Muscle of leg (tissue), 11 donors: Measurements from ENCODE around the gene SLC45A2. TPM values are rescaled to one million over a fixed set of nuclear protein-coding genes. Genes with fewer than 3 reads are reported as not detected.

Source experiments
- DNase-seq: peaks from one replicate; pipeline ENCODE4 v3.0.0; 2013
- H3K27ac ChIP-seq: one replicate; pipeline ENCODE4 v1.5.1; 2013; ENCODE audit warnings: mild to moderate bottlenecking, low read length, control low read depth
- H3K27me3 ChIP-seq: one replicate; pipeline ENCODE4 v1.6.1; 2013; ENCODE audit warnings: low read length; ENCODE audit not compliant: control insufficient read depth, insufficient read depth
- H3K36me3 ChIP-seq: one replicate; pipeline ENCODE4 v1.6.1; 2013; ENCODE audit warnings: low read length; ENCODE audit not compliant: control insufficient read depth, insufficient read depth
- H3K4me1 ChIP-seq: one replicate; pipeline ENCODE4 v1.6.1; 2013; ENCODE audit warnings: low read length; ENCODE audit not compliant: control insufficient read depth, insufficient read depth
- H3K4me3 ChIP-seq: one replicate; pipeline ENCODE4 v1.5.1; 2013; ENCODE audit warnings: low read length, control low read depth
- H3K9me3 ChIP-seq: replicated peaks from 2 replicates; pipeline ENCODE4 v1.6.1; 2013; ENCODE audit warnings: low read depth, low read length; ENCODE audit not compliant: control insufficient read depth
- WGBS: methylation state at CpG from one replicate; pipeline ENCODE4 v1.1.5; 2013; ENCODE audit warnings: missing lambda C conversion rate; ENCODE audit not compliant: insufficient coverage; 5-methylcytosine and 5-hydroxymethylcytosine counted together
- polyA plus RNA-seq, 8 donors: library from polyadenylated mRNA; unstranded; fragments of 120-200 nt; gene quantifications; one replicate each; pipeline versions ENCODE4 v1.2.1 to v1.2.3, GENCODE V29; 2013; ENCODE audit warnings: inconsistent platforms in 1 of 8, low replicate concordance in 1 of 8; ENCODE audit not compliant: insufficient read length in 8 of 8, insufficient read depth in 1 of 8
- total RNA-seq: library from RNA; stranded (reverse); fragments of 120-200 nt; gene quantifications from one replicate; pipeline ENCODE4 v1.2.4, GENCODE V29; 2013

SLC45A2 gene
- total and polyA plus RNA-seq, 9 donors = 0.09 to 0.59 (median 0.16) TPM

GRCh38 chr5:33995865-33996264 lies 11.4 kb upstream of the SLC45A2 start:
- H3K9me3 ChIP-seq = no peaks in the 10 kb centered on the region
- peak; percentile 46 for DNase-seq
- WGBS = 0% methylated on average over 1 of the region's 2 CpGs
- H3K4me3 ChIP-seq = no peak overlapping the region
- H3K27ac ChIP-seq = no peak overlapping the region
- peaks cover 9% of the 10 kb centered on the region for H3K36me3 ChIP-seq
- peaks cover 7% of the 10 kb centered on the region for H3K4me1 ChIP-seq
- no peaks in the 10 kb centered on the region for H3K27me3 ChIP-seq

- DNase-seq = peak; percentile 22
- WGBS = no CpG with 5 or more reads among the region's 1 CpG
- no peaks in the 10 kb centered on the region for H3K9me3 ChIP-seq
- H3K27me3 ChIP-seq = no peaks in the 10 kb centered on the region
- peaks cover 6% of the 10 kb centered on the region for H3K36me3 ChIP-seq
- H3K4me3 ChIP-seq = no peak overlapping the region
- H3K4me1 ChIP-seq = peaks cover 7% of the 10 kb centered on the region
- H3K27ac ChIP-seq = no peak overlapping the region
These were observed 10.4 kb upstream of the SLC45A2 start for GRCh38 chr5:33994845-33995244.

GRCh38 chr5:33992864-33993263 lies 8.4 kb upstream of the SLC45A2 start:
- H3K36me3 ChIP-seq = peaks cover 14% of the 10 kb centered on the region
- H3K4me1 ChIP-seq = peaks cover 7% of the 10 kb centered on the region
- no peak overlapping the region for H3K4me3 ChIP-seq
- no peaks in the 10 kb centered on the region for H3K9me3 ChIP-seq
- no peak for DNase-seq
- WGBS = 50% methylated on average over 1 of the region's 2 CpGs
- H3K27me3 ChIP-seq = no peaks in the 10 kb centered on the region
- H3K27ac ChIP-seq = no peak overlapping the region

- Histone ChIP-seq H3K36me3 (peaks cover 17% of the 10 kb centered on the region), H3K4me1 (no peaks in the 10 kb centered on the region), H3K27me3 (no peaks in the 10 kb centered on the region), H3K4me3 (no peak overlapping the region), H3K27ac (no peak overlapping the region), H3K9me3 (no peaks in the 10 kb centered on the region)
- 96% methylated on average over 6 of the region's 6 CpGs for WGBS
- no peak for DNase-seq
These were observed 954 bp upstream of the SLC45A2 start for GRCh38 chr5:33985447-33985846.

GRCh38 chr5:33984178-33984577 lies 315 bp downstream of the SLC45A2 start:
- no peak for DNase-seq
- WGBS = 96% methylated on average over 15 of the region's 15 CpGs

GRCh38 chr5:33981408-33982162 lies 2.9 kb downstream of the SLC45A2 start:
- no peaks in the 10 kb centered on the region for H3K36me3 ChIP-seq
- no peaks in the 10 kb centered on the region for H3K27me3 ChIP-seq
- WGBS = 88% methylated on average over 4 of the region's 8 CpGs
- H3K27ac ChIP-seq = no peak overlapping the region
- no peaks in the 10 kb centered on the region for H3K4me1 ChIP-seq
- no peaks in the 10 kb centered on the region for H3K9me3 ChIP-seq
- no peak overlapping the region for H3K4me3 ChIP-seq
- no peak for DNase-seq

More at GRCh38 chr5:33984178-33984577, 315 bp downstream of the SLC45A2 start:
- Histone ChIP-seq H3K9me3 (no peaks in the 10 kb centered on the region), H3K27ac (no peak overlapping the region), H3K4me1 (no peaks in the 10 kb centered on the region), H3K4me3 (no peak overlapping the region), H3K36me3 (peaks cover 17% of the 10 kb centered on the region), H3K27me3 (no peaks in the 10 kb centered on the region)

- WGBS = no CpG with 5 or more reads among the region's 3 CpGs
- no peak for DNase-seq
- Histone ChIP-seq H3K9me3 (no peaks in the 10 kb centered on the region), H3K36me3 (no peaks in the 10 kb centered on the region), H3K27ac (no peak overlapping the region), H3K4me3 (no peak overlapping the region), H3K27me3 (no peaks in the 10 kb centered on the region), H3K4me1 (peaks cover 3% of the 10 kb centered on the region)
These were observed 4.5 kb downstream of the SLC45A2 start for GRCh38 chr5:33980030-33980429.

- peaks cover 3% of the 10 kb centered on the region for H3K4me1 ChIP-seq
- H3K27me3 ChIP-seq = no peaks in the 10 kb centered on the region
- H3K36me3 ChIP-seq = no peaks in the 10 kb centered on the region
- DNase-seq = no peak
- no peaks in the 10 kb centered on the region for H3K9me3 ChIP-seq
- H3K4me3 ChIP-seq = no peak overlapping the region
- 83% methylated on average over 1 of the region's 1 CpG for WGBS
- no peak overlapping the region for H3K27ac ChIP-seq
These were observed 6.2 kb downstream of the SLC45A2 start for GRCh38 chr5:33978306-33978705.

GRCh38 chr5:33976307-33976706 lies 8.2 kb downstream of the SLC45A2 start:
- no CpG with 5 or more reads among the region's 1 CpG for WGBS
- Histone ChIP-seq H3K36me3 (no peaks in the 10 kb centered on the region), H3K27ac (no peak overlapping the region), H3K9me3 (no peaks in the 10 kb centered on the region), H3K4me1 (peaks cover 3% of the 10 kb centered on the region), H3K27me3 (no peaks in the 10 kb centered on the region), H3K4me3 (no peak overlapping the region)
- DNase-seq = no peak

- no peaks in the 10 kb centered on the region for H3K9me3 ChIP-seq
- no peaks in the 10 kb centered on the region for H3K36me3 ChIP-seq
- peak overlapping the region; percentile 31 for H3K27ac ChIP-seq
- 10% methylated on average over 1 of the region's 5 CpGs for WGBS
- H3K27me3 ChIP-seq = no peaks in the 10 kb centered on the region
- H3K4me1 ChIP-seq = peaks cover 3% of the 10 kb centered on the region
- DNase-seq = peak; percentile 91
- no peak overlapping the region for H3K4me3 ChIP-seq
These were observed 8.6 kb downstream of the SLC45A2 start for GRCh38 chr5:33975852-33976251.
